ENCODE results near the gene AGFG1.

DNA sequence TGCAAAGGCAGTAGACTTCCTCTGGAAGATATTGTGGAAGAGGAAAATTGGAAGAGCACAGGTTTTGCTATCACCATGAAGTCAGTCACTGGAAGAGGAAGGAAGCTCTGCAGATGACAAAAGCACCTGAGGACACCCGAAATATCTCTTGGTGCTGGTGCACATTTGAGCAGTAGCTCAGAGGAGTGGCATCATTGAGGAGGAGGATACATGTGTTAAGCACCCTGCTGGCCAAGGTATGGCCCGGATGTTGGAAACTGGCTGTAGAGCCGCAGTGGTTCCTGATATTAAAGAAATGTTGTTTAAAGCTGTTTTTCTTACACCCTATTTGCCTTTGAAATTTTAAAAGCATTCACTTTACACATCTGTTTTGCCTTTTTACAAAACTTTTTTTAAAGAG lies 94.1 kb downstream of the AGFG1 start:
- TF ChIP-seq POLR2A (IDR thresholded peaks at IDR 0.05), result no peak
- TF ChIP-seq CTCF (IDR thresholded peaks at IDR 0.05), result no peak
